Effector CD4-positive, alpha-beta T cell (primary cell): ENCODE results near the gene SCAND1.
A peak's percentile ranks its signal among the peaks of the same experiment; 100 is the strongest.
"Not testable (repeated sequence)": the region's sequence is repeated elsewhere in the genome, so short reads cannot be mapped to it uniquely, and the experiment has no call there.

Experiments used
- DNase-seq: peaks from one replicate; pipeline ENCODE4 v3.0.0-alpha.2; 2020
- total RNA-seq: gene quantifications from one replicate; lab custom pipeline; 2026; lab: John Stamatoyannopoulos, UW

The SCAND1 gene
- 60.2 reads per million, percentile 72 among the genes with 10 or more reads in this experiment for total RNA-seq

DNA sequence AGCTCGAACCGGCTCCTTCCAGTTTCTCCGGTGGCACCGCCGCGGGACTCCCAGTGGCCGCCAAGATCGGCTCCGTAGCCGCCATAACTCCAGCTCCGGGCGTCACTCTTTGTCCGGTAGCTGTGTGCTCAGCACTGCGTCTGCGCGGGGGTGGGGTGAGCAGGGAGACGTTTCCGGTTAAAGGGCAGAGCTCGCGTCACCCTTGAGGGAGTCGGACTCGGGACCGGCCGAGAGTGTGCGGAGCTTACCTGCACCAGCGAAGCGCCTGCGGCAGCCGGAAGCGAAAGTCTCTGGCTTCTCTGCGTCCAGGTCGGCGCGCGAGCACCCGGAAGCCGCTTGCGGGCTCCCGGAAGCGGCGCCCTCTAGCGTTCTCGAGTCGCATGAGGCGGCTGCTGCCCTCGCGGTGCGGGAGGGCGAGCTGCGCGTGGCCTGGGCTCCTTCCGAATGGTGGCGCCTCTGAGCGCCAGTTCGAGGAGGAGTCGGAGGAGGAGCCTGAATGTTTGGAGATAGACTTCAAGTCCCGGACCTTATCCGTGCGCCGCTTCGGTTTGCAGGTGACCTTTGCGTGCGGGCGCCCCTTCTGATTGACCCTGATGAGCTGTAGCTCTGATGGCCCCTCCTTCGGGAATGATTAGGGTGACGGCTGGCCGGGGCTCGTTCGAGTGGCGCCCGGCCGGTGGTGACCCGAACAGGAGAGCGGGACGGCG is at the start of gene SCAND1:
Gene SCAND1 (minus strand): TSS at position 303 of the 707 bp plus-strand sequence. CDS start 218 bp downstream, at position 85.
- DNase-seq, result peak; percentile 95

DNA sequence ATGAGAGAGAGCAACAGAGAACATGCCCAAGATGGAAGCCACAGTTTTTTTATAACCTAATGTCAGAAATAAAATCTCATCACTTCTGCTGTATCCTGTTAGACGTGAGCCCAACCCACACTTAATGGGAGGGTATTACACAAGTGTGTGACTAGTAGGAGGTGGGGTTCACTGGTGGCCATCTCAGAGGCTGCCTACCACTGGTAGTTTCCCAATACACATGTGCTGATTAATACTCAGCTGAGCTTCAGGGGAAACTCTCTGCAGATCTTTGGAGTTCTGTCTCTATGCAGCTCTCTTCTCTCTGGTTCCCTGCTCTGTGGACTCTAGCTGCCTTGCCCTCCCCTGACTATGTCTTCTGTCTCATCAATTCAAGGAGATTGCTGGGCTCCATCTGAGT is 49.7 kb upstream of the SCAND1 start:
- DNase-seq, result no peak

DNA sequence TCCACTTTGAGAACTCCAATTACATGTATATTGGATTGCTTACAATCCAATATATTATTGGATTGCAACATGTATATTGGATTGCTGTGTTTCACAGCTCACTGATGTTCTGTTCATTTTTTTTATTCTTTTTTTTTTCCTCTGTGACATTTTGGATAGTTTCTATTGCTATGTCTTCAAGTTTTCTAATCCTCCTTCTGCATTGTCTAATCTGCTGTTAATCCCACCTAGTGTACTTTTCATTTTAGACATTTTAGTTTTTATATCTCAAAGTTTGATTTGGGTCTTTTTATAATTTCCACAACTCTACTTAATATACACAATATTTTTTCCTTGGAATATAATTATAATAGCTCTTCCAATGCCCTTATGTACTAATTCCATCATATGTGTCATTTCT is 48.6 kb upstream of the SCAND1 start:
- DNase-seq, result no peak

DNA sequence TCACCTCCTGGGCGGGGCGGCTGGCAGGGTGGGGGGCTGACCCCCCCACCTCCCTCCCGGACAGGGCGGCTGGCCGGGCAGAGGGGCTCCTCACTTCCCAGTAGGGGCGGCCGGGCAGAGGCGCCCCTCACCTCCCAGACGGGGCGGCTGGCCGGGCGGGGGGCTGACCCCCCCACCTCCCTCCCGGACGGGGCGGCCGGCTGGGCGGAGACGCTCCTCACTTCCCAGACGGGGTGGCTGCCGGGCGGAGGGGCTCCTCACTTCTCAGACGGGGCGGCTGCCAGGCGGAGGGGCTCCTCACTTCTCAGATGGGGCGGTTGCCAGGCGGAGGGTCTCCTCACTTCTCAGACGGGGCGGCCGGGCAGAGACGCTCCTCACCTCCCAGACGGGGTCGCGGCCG is 47.0 kb upstream of the SCAND1 start:
- not testable (repeated sequence) for DNase-seq

DNA sequence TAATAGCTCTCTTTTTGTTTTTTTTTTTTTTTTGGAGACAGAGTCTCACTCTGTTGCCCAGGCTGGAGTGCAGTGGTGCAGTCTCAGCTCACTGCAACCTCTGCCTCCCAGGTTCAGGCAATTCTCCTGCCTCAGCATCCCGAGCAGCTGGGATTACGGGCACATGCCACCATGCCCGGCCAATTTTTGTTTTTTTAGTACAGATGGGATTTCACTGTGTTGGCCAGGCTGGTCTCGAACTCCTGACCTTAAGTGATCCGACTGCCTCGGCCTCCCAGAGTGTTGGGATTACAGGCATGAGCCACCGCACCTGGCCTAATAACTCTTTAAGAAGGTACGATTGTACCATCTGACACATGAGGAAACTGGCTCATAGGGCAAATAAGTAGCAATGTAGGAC is 42.2 kb upstream of the SCAND1 start:
- DNase-seq, result not testable (repeated sequence)

DNA sequence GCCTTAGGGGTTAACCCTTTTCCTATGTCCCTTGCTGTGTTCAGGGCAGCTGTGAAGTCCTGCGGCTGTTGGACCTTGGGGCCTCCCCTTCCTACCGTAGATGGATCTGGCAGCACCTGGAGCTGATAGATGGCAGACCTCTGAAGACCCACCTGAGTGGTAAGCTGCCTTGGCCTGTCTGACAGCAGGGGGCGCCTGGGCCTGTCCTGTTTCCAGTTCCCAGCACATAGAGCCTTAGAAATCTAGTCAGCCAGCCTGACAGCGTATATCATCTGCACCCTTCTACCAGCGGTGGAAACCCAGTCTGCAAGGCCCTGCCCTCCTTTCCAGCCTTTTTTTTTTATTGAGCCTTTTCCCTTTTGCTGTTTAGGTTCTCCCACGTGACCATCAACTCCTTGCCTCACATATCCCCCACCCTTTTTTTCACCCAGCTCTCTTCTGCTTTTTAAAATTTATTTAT is 40.7 kb upstream of the SCAND1 start:
- peak; percentile 78 for DNase-seq

DNA sequence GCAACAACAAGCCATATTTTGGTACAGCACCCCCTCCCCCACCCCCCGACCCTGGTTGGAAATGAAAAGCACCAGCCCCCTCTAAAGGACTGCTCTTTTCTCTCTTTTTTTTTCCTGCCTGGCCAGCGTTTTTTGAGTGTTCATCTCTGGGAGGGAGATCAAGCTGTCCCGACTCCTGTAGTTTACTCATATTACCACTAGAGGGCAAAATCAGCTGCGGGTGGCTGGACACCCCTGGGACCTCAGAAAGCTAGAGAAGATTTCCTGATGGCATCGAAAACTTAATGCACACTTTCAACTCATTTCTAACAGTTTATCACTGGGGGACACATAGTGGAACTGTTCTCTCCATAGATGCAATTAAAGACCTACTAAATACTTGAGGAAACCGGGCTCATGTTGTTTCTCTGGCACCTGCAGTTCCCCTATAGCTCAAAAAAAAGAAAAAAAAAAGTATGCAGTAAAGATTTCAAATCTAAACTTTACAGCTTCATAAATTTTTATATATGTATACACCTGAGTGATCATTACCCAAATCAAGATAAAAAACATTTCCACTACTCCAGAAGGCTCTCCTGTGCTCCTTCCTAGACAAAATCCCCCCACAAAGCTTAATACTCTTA is 38.5 kb upstream of the SCAND1 start:
- DNase-seq, result peak; percentile 31

DNA sequence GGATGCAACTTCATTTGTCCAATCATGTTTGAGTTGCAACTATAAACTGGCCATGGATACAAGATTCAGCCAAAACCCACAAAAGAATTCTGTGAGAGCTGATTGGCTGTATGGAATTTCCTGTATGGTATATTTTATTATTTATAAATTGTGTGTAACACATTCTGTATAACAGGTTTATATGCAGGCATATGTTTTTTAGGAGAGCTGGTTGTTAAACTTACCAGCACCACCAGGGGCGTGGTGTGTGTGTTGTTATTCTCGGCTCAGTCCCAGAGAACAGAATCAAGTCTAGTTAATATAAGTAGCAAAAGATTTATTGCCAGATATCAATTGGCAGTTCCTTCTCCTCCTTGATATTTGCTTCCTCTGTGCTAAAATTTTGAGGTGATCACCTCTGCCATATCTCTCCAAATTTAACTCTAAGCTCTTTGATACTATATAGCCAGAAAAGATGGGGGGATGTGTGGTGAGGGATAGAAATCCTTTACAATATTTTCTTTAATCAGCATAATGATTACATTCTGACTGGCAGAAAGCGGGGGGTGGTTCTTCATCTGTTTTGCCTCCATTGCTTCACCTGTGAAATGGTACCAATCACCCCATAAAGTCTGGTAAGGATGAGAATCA is 37.0 kb upstream of the SCAND1 start:
- no peak for DNase-seq

DNA sequence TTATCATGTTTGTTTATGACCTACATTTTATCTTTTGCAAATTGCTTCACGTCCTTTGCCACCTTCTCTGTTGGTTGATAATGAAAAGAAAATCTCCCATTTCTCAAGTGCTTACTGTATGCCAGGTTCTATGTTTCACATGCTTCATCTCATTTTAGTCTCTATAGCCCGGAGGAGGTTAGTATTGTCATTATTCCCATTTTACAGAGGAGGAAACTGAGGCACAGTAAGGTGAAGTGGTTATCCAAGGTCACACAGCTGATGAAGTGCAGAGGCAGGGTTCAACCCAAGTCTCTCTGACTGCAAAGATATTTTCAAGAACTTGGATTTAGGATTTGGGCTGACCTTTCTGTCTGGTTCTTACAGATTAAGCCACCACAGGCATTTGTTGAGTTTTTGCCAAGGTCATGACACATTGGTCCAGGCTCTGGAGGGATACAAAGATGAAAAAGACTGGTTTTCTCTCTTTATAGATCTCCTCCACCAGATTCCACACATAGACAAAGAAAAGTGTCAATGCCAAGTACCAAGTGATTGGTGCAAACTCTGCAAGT is 34.7 kb upstream of the SCAND1 start:
- no peak for DNase-seq

DNA sequence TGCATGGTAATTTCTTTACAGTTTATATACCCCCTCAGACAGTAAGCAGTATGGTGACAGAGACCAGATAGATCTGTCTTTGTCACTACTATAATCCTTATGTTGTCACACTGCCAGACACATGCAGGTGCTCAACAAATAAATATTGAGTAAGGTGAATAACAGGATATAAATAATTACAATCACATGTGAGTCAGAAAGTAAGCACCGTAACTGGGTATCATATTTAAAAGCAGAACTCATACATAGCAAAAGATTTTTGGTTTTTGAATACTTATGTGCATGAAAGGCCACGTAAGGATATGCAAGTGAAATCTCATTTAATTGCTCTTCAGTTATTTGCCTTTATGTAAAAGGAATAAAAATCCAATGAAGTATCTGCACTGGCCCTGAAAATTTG is 31.5 kb upstream of the SCAND1 start:
- DNase-seq, result no peak

DNA sequence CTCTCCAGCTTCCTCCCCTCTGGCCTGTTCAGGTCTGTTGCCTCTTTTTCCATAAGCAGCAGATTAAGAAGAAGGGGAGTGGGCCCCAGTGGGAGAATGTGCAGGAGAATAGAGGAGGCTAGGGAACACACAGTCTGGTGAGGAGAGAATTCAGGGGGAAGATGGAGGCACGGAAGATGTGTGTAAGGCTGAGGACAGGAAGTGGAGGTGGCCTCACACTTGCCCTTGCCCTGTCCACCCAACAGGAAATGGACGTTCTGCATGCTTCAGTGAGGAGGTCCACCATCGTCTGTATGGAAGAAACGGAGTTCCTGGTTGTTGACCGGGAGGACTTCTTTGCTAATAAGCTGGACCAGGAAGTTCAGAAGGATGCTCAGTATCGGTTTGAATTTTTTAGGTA is 30.1 kb upstream of the SCAND1 start:
- DNase-seq, result no peak

DNA sequence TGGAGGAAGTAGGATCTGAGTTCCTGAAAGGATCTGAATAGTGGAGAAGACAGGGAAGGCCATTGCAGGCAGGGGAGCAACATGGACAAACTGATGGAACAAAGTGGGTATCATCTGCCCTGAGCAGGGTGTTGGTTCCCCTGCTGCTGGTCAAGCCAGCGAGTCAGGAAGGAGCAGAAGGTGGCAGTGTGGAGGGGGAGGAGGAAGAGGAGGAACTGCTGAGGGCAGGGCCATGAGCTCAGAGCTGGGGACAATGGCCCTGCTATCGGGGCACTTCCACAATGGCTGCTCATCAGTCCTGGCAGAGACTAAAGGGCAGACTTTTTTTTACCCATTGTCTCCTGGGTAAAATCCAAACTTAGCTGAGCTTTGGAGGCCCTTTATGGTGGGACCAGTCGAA is 27.7 kb upstream of the SCAND1 start:
- no peak for DNase-seq

DNA sequence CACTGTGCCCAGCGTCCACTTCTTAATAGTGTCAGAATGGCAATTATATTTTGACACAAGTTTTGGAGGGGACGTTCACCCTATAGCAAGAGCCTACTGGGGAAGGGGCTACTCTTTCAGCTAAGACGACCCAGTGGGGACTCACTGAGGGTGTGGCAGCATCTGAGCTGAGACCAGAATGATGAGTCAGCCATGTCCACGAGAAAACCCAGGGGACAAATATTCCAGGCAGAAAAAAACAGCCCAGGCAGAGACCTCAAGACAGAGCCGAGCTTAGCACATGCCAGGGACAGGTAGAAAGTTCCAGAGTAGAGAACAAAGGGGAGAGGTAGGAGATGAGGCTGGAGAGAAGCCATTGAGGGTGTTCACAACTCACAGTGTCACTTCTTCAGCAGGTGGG is 25.2 kb upstream of the SCAND1 start:
- DNase-seq, result no peak

DNA sequence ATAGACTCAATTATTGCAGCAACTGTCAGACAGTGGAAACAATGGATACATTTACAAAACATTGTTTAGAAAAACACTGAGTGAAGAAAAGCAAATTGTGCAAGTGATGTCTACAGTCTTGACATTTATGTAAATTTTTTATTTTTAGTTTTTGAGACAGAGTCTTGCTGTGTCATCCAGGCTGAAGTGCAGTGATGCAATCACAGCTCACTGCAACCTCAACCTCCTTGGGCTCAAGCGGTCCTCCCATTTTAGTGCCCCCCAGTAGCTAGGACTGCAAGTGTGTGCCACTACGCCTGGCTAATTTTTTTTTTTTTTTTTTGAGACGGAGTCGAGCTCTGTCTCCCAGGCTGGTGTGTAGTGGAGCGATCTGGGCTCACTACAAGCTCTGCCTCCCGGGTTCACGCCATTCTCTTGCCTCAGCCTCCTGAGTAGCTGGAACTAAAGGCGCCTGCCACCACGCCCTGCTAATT is 23.8 kb upstream of the SCAND1 start:
- DNase-seq, result no peak

DNA sequence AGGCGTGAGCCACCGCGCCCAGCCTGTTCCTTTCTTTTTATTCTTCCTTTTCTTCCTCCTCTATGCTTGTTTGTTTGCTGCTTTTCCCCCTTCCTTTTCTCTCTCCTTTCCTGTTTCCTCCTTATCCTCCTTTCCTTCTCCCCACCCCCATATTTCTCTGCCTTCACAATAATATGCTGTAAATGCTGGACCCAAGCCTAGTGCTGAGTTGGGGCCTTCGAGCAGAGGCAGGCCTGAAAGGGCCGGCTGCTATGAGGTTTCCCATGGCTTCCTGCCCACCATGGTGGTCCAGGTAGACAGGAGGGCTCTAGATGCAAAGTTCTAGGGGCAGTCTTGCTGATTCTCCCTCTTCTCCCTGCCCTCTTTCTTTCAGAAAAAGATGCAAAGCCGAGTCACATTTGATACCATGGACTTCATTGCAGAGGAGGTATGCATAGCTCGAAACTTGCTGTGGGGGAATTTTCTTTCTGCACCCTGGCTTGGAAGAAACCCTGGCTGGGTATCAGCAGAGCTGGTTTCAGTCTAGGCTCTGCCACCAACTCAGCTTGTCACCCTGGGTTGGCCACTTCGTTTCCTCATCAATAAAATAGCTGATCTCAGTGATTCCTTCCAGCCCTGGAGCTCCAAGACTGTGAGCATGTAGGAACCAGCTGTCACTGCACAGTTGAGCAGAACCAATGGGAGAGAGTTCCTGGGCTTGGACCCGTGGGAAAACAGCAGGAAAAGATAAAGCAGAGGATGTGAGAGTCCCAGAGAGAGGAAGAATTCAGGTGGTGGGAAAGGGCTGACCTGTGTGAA is 21.5 kb upstream of the SCAND1 start:
- DNase-seq, result no peak

DNA sequence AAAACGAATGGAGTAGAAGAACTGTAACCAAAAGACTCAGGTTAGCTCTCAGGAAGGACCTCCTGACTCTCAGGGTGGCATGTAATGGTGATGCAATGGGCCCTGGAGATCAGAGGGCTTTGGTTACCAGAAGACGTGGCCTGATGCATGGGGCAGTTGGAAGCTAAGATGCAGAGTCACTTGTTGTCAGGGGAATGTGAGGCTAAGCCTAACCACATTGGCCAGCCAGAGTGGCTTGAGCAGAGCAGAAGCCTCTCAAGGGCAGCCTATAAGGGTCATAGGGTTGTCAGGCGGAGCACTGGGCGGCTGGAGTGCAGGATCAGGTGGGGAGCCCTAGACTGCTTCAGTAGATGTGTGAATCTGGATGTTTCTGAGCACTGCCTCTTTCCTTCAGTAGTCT is 20.0 kb upstream of the SCAND1 start:
- no peak for DNase-seq

DNA sequence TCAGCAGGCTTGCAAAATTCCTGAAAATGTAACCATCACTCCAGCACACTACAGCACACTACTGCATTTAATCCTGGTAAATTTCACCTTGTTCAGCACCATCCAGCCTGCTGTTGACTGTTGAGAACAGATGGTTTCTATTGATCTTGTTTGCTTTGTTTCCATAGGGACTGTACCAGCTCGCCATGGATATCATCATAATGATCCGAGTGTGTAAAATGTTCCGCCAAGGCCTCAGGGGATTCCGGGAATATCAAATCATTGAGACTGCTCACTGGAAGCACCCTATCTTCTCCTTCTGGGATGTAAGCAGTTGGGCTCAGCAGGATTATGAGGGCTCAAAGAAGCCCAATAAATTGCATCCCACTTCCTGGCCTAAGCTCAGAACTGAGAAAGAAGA is 18.2 kb upstream of the SCAND1 start:
- DNase-seq, result no peak

DNA sequence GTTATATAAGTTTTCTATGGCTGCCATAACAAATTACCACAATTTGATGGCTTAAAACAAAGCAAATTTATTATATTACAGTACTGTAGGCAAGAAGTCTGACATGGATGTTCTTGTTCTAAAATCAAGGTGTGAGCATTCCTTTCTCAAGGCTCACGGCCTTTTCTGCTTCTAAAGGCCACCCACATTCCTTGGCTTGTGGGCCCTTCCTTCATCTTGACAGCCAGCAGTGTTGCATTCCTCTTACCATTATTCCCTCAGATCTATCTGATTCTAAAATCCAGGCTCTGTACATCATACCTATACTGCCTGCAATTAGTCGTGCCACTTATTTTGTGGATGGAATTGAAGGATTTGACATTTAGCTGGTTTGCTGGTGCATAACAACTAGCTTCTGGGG is 17.7 kb upstream of the SCAND1 start:
- no peak for DNase-seq

DNA sequence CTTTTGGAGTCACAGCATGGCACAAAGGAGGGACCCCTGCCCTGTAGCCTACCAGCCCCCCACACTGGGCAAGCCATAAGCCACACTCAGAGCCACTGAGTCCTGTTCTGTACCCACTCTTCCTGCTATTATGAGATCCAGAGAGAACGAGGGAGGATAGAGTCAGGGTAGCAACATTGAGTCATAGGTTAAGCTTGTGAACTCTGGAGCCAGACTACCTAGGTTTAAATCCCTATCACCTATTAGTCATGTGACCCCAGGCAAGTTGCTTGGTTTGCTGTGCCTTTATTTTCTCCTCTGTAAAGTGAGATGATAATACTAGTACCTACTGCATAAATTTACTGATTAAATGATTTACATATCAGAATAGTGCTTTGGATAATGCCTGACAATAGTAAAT is 14.6 kb upstream of the SCAND1 start:
- DNase-seq, result no peak

DNA sequence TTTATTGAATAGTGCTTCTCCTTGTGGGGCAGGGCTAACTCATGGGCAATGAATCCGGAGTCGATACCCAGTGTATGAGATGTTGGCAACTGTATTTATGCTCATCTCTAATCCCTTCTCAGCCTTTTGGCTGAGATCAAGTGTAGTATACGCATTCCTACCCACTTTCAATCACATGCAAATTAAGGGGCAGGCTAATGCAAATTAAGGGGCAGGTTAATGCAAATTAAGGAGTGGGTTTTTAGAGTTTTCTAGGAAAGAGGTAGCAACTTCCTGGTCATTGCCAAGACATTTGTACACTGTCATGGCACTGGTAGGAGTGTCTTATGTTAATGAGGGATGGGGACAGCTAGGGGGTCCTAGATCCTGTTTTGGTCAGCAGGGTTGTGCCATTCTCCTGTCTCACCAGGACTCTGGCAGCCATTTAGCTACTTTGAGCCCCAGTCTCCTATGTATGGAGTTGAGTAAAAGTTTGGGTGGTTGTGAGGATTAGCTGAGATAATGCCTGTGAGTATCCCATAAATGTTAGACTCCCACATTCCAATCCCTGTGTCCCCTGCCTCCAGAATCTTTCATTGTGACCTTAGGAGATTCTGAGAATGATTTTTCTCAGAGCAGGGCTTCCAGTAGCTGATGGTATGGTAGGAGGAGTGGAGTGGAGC is 13.8 kb upstream of the SCAND1 start, which contains the start of gene CNBD2:
Gene CNBD2 (plus strand): TSS at position 612 of the 662 bp plus-strand sequence. CDS start 173 bp downstream, outside the sequence.
- no peak for DNase-seq

DNA sequence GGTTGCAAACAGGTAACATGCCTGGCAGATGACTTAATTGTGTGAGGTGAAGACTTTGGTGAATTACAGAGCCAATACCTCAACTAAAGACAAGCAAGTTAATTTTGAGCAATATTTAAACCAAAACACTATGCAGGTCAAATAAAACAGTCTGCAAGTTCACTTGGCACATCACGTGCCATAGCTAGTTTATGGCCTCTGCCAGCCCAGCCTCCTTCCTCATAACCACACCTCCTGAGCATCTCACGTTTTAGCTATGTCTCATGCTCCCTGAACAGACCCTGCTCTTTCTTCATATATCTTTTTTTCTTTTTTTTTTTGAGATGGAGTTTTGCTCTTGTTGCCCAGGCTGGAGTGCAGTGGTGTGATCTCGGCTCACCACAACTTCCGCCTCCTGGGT is 9.6 kb upstream of the SCAND1 start:
- no peak for DNase-seq

DNA sequence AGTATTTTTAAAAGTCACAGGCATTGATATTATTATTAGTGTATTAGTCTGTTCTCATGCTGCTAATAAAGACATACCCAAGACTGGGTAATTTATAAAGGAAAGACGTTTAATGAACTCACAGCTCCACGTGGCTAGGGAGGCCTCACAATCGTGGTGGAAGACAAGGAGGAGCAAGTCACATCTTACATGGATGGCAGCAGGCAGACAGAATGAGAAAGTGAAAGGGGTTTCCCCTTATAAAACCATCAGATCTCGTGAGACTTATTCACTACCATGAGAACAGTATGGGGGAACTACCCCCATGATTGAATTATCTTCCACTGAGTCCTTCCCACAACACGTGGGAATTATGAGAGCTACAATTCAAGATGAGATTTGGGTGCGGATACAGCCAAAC is 5.0 kb upstream of the SCAND1 start:
- DNase-seq, result not testable (repeated sequence)
